ENCODE measurements around the gene SLC7A6. TPM values are rescaled to one million over a fixed set of nuclear protein-coding genes. Genes with fewer than 3 reads are reported as not detected.

Gene SLC7A6
- total RNA-seq, 1 experiment from 2014 or later: 28.5 TPM

- RAD21 ChIA-PET (ENCODE audit: low non-redundant PET in 1 of 2, low total read pairs in 2 of 2, uncharacterized antibody in 2 of 2, unreplicated experiment in 2 of 2): no interaction called here
- Histone ChIP-seq H3K79me2 (ENCODE audit: insufficient read depth, low read length) (no peaks in the 10 kb centered on the region), H3K9me3 (ENCODE audit: control insufficient read depth in 1 of 2, insufficient read depth in 1 of 2, low read depth in 1 of 2, low read length in 2 of 2) (no peaks in the 10 kb centered on the region), H4K20me1 (ENCODE audit: insufficient read depth) (no peaks in the 10 kb centered on the region), H3K4me3 (replicated peaks in 1 of 2; ENCODE audit: low read depth in 1 of 2, low read length in 2 of 2) (no peak overlapping the region), H3K4me1 (ENCODE audit: control insufficient read depth in 1 of 2, insufficient read depth in 2 of 2, low read length in 2 of 2) (no peaks in the 10 kb centered on the region), H3K9me2 (ENCODE audit: insufficient read depth) (no peaks in the 10 kb centered on the region), H3K4me2 (ENCODE audit: low read length) (no peak overlapping the region), H2AFZ (ENCODE audit: low read depth, low read length, poor library complexity, severe bottlenecking) (no peak overlapping the region), H3K36me3 (ENCODE audit: control insufficient read depth in 1 of 2, insufficient read depth in 2 of 2, low read length in 2 of 2) (peaks cover 24 to 34% of the 10 kb centered on the region in 2 experiments; a peak in 3 of 4 replicates), H3K27me3 (ENCODE audit: insufficient read depth, low read length) (no peaks in the 10 kb centered on the region), H3K27ac (ENCODE audit: low read depth, low read length) (no peak overlapping the region), H3K9ac (ENCODE audit: low read length) (no peak overlapping the region)
- BruUV-seq (replicated peaks): no TSS peak
- no peak for TF ChIP-seq SP1 (IDR thresholded peaks at IDR 0.05; ENCODE audit: low read depth)
- no peak for TF ChIP-seq YY1 (IDR thresholded peaks at IDR 0.05; ENCODE audit: extremely low read depth, insufficient replicate concordance, low read depth, low read length)
- no peak for TF ChIP-seq EGR1 (IDR thresholded peaks at IDR 0.05; ENCODE audit: low read depth)
- TF ChIP-seq ZNF274 (IDR thresholded peaks at IDR 0.05; ENCODE audit: low read depth, low read length): no peak
- TF ChIP-seq ATF3 (IDR thresholded peaks at IDR 0.05): no peak
- TF ChIP-seq SRF (IDR thresholded peaks at IDR 0.05; ENCODE audit: low read depth): no peak
- no peak for TF ChIP-seq SIN3A (IDR thresholded peaks at IDR 0.05; ENCODE audit: low read depth)
- no peak for TF ChIP-seq ELF1 (IDR thresholded peaks at IDR 0.05; ENCODE audit: borderline replicate concordance, low read depth)
- no peak for TF ChIP-seq FOSL1 (IDR thresholded peaks at IDR 0.05; ENCODE audit: low read depth)
- no peak for TF ChIP-seq ZBTB33 (IDR thresholded peaks at IDR 0.05; ENCODE audit: extremely low read depth, insufficient replicate concordance, low read length)
- no peak for TF ChIP-seq CTCF (IDR thresholded peaks at IDR 0.05 in 2 of 3, conservative IDR thresholded peaks at IDR 0.05 in 1 of 3; ENCODE audit: borderline replicate concordance in 1 of 3, insufficient read depth in 1 of 3, low read depth in 2 of 3, low read length in 2 of 3)
- no peak for ATAC-seq
- POLR2A ChIA-PET: no interaction called here
- CTCF ChIA-PET: no interaction called here
- no peak for DNase-seq (ENCODE audit: low read depth, low spot score)
- intact Hi-C loops (cut with micrococcal nuclease): no loop called here
Observed at GRCh38 chr16:68345958-68346635, 81.8 kb downstream of the SLC7A6 start.

All from HCT116 (cell line).